ENCODE data around the gene PRKG1. TPM values are rescaled to one million over a fixed set of nuclear protein-coding genes. Genes with fewer than 3 reads are reported as not detected.

PRKG1 gene
- total and polyA plus RNA-seq, 2 of the 8 experiments (the other 6 are each of a cell fraction or from before 2014, with no cell fraction given): 4.2 to 15.2 TPM

GRCh38 chr10:51034769-51035168 is 39.5 kb upstream of the PRKG1 start:
- no peak overlapping the region for H3K4ac ChIP-seq (replicated peaks; ENCODE audit: insufficient read length, low read depth, low read length)
- H3K9me3 ChIP-seq (ENCODE audit: insufficient read depth in 2 of 2, low read depth in 1 of 2, low read length in 1 of 2): no peaks in the 10 kb centered on the region
- no peak overlapping the region for H2AFZ ChIP-seq (ENCODE audit: low read length)
- H3K36me3 ChIP-seq (ENCODE audit: control insufficient read depth in 2 of 4, insufficient read depth in 4 of 4, low read length in 3 of 4): no peaks in the 10 kb centered on the region
- peak overlapping the region; percentile 9; the same call in 1 of the 2 replicates for H2BK5ac ChIP-seq (ENCODE audit: low read depth, low read length)
- peak overlapping the region; percentile 15 to 34; a peak in 2 of 4 replicates for H3K4me2 ChIP-seq (ENCODE audit: insufficient read depth in 1 of 2, low read depth in 2 of 2, low read length in 2 of 2)
- no peaks in the 10 kb centered on the region for H4K20me1 ChIP-seq (replicated peaks in 1 of 2; ENCODE audit: control insufficient read depth in 1 of 2, insufficient read depth in 2 of 2, low read length in 2 of 2)
- no peaks in the 10 kb centered on the region for H3K27me3 ChIP-seq (replicated peaks in 1 of 4; ENCODE audit: control insufficient read depth in 3 of 4, extremely low read depth in 1 of 4, insufficient read depth in 3 of 4, low read length in 3 of 4)
- no peak for TF ChIP-seq CREB1 (IDR thresholded peaks at IDR 0.05)
- no peak overlapping the region; the same call in 1 of the 2 replicates for H3K27ac ChIP-seq (ENCODE audit: low read depth, low read length)
- no peak overlapping the region for H4K5ac ChIP-seq (ENCODE audit: insufficient read length, low read depth, low read length)
- H3K79me1 ChIP-seq (ENCODE audit: low read depth, low read length): no peaks in the 10 kb centered on the region
- H3K23ac ChIP-seq (ENCODE audit: insufficient read length): no peak overlapping the region
- no peak overlapping the region for H3K9ac ChIP-seq (replicated peaks in 1 of 4; ENCODE audit: extremely low read depth in 1 of 4, low read depth in 3 of 4, low read length in 3 of 4)
- no peak for FAIRE-seq
- ChIA-PET POLR2A (ENCODE audit: partially characterized antibody) (no interaction called here), CTCF (ENCODE audit: partially characterized antibody) (interaction anchor here (1.1 to 2.0 kb wide), 4 partner anchors 10 to 39 kb away, joined by 3 to 6 read pairs (median 4); partner anchors contain the start of gene PRKG1)
- H2BK120ac ChIP-seq (replicated peaks; ENCODE audit: low read depth, low read length): no peak overlapping the region
- DNase-seq (ENCODE audit: low read depth in 1 of 2, low spot score in 2 of 2): no peak
- 57% methylated on average over 4 of the region's 4 CpGs; no CpG with 5 or more reads in 1 of the 2 experiments for WGBS, 2 experiments (ENCODE audit: extremely low coverage in 1 of 2, insufficient coverage in 1 of 2, insufficient read length in 1 of 2, insufficient replicate concordance in 2 of 2, low coverage in 1 of 2, low lambda C conversion rate in 2 of 2, missing lambda C conversion rate in 1 of 2)
- H3K23me2 ChIP-seq (ENCODE audit: low read depth, low read length): no peaks in the 10 kb centered on the region
- no peak overlapping the region for H3K14ac ChIP-seq (ENCODE audit: insufficient read length)
- peaks cover 0 to 18% (median 9%) of the 10 kb centered on the region in 4 experiments; a peak in 4 of 7 replicates for H3K4me1 ChIP-seq (replicated peaks in 1 of 4; ENCODE audit: control insufficient read depth in 3 of 4, insufficient read depth in 4 of 4, low read length in 3 of 4)
- H2AK5ac ChIP-seq (ENCODE audit: low read depth, low read length): no peak overlapping the region
- no peak overlapping the region; a peak in 1 of 8 replicates for H3K4me3 ChIP-seq (ENCODE audit: extremely low read depth in 1 of 4, insufficient read depth in 2 of 4, low read depth in 3 of 4, low read length in 4 of 4)
- H3K79me2 ChIP-seq (ENCODE audit: control insufficient read depth in 1 of 2, insufficient read depth in 2 of 2, low read length in 2 of 2): no peaks in the 10 kb centered on the region
- no peak overlapping the region for H2BK15ac ChIP-seq (ENCODE audit: low read length)
- H2BK20ac ChIP-seq (ENCODE audit: low read length): peak overlapping the region; percentile 38; the same call in 1 of the 2 replicates
- peak overlapping the region; percentile 86 for H2BK12ac ChIP-seq (ENCODE audit: low read depth, low read length)
- no peak overlapping the region for H4K8ac ChIP-seq (ENCODE audit: extremely low read depth, insufficient read depth, low read length)
- peak overlapping the region; percentile 28; the same call in 1 of the 2 replicates for H3K18ac ChIP-seq (ENCODE audit: extremely low read depth, low read length)
- H3K56ac ChIP-seq (replicated peaks; ENCODE audit: insufficient read length, low read depth, low read length): no peak overlapping the region
- no peak overlapping the region for H4K91ac ChIP-seq (replicated peaks; ENCODE audit: insufficient read length, low read length)

Measured in H1 (cell line).